ENCODE results near the gene VPS13D. TPM values are rescaled to one million over a fixed set of nuclear protein-coding genes. Genes with fewer than 3 reads are reported as not detected.

Gene VPS13D
- total RNA-seq, 1 experiment from 2014 or later, result 20.2 TPM

GRCh38 chr1:12180903-12181302 lies 48.9 kb upstream of the VPS13D start:
- Histone ChIP-seq H3K27ac (ENCODE audit: insufficient read length, low read depth, low read length) (no peak overlapping the region), H3K4me1 (ENCODE audit: insufficient read depth, low read length) (no peaks in the 10 kb centered on the region; the same call in 1 of the 2 replicates), H2BK5ac (ENCODE audit: insufficient read length, low read length) (no peak overlapping the region), H4K5ac (ENCODE audit: insufficient read length, low read depth, low read length) (no peak overlapping the region), H2BK15ac (ENCODE audit: low read depth, low read length) (no peak overlapping the region), H3K27me3 (ENCODE audit: insufficient read depth, low read length) (no peaks in the 10 kb centered on the region), H2BK12ac (ENCODE audit: insufficient read length, low read depth, low read length) (no peak overlapping the region), H3K23ac (ENCODE audit: insufficient read length, low read depth, low read length) (no peak overlapping the region), H3K23me2 (ENCODE audit: insufficient read length, low read depth, low read length, poor library complexity, severe bottlenecking) (no peaks in the 10 kb centered on the region), H3K4me2 (ENCODE audit: insufficient read depth, insufficient read length, low read length) (no peak overlapping the region), H3K14ac (ENCODE audit: insufficient read depth, low read length) (no peak overlapping the region), H2AFZ (ENCODE audit: low read length) (no peak overlapping the region), H2BK20ac (ENCODE audit: low read depth, low read length, poor library complexity, severe bottlenecking) (no peak overlapping the region), H3T11ph (ENCODE audit: low read length) (no peak overlapping the region), H3K4ac (ENCODE audit: low read depth, low read length) (no peak overlapping the region), H3K18ac (ENCODE audit: insufficient read length, low read depth, low read length) (no peak overlapping the region), H4K20me1 (ENCODE audit: control insufficient read depth, insufficient read depth, insufficient read length) (no peaks in the 10 kb centered on the region), H3K79me2 (ENCODE audit: insufficient read depth, low read length) (no peaks in the 10 kb centered on the region), H2BK120ac (ENCODE audit: low read depth, low read length, poor library complexity, severe bottlenecking) (no peak overlapping the region), H4K91ac (ENCODE audit: insufficient read length, low read depth, low read length) (no peak overlapping the region), H3K9ac (ENCODE audit: extremely low read depth, insufficient read length, low read length) (no peak overlapping the region), H3K9me3 (ENCODE audit: control insufficient read depth, low read depth, low read length) (no peaks in the 10 kb centered on the region), H4K8ac (replicated peaks; ENCODE audit: insufficient read length, low read depth, low read length) (no peak overlapping the region), H2AK5ac (ENCODE audit: insufficient read length, low read length) (no peak overlapping the region), H3K79me1 (ENCODE audit: insufficient read depth, low read depth, low read length, poor library complexity, severe bottlenecking) (no peaks in the 10 kb centered on the region), H3K56ac (ENCODE audit: insufficient read length, low read depth, low read length) (no peak overlapping the region)
- Mint-ChIP-seq H3K27me3 (ENCODE audit: low read depth) (peaks cover 4% of the 10 kb centered on the region), H3K4me3 (no peak overlapping the region), H3K36me3 (ENCODE audit: insufficient read depth in 1 of 3, low read depth in 3 of 3) (peaks cover 0 to 5% (median 1%) of the 10 kb centered on the region in 3 experiments; a peak in 2 of 7 replicates), H3K27ac (no peak overlapping the region), H3K9me3 (peaks cover 0 to 4% of the 10 kb centered on the region in 2 experiments; a peak in 4 of 5 replicates), H3K4me1 (peaks cover 19 to 38% of the 10 kb centered on the region in 2 experiments)
- no peak for TF ChIP-seq CTCF (conservative IDR thresholded peaks at IDR 0.05)
- no peak for DNase-seq
- WGBS (ENCODE audit: extremely low coverage, insufficient read length, low lambda C conversion rate), result no CpG with 5 or more reads among the region's 7 CpGs

All from H9 (cell line).